ENCODE data around the gene SLIT3.

SLIT3 gene

GRCh38 chr5:169153405-169153804, 147.5 kb downstream of the SLIT3 start:
- TF ChIP-seq CTCF (IDR thresholded peaks at IDR 0.05; ENCODE audit: unreplicated experiment in 3 of 3) = no peak
- Mint-ChIP-seq H3K4me1 (peaks cover 35% of the 10 kb centered on the region), H3K4me3 (peak overlapping the region in 1 of 3 experiments; percentile 13), H3K9me3 (peaks cover 19% of the 10 kb centered on the region), H3K27me3 (ENCODE audit: low read depth) (peaks cover 4% of the 10 kb centered on the region), H3K36me3 (ENCODE audit: low read depth) (peaks cover 23% of the 10 kb centered on the region), H3K27ac (peak overlapping the region in 2 of 3 experiments; percentile 86 to 95)

- Mint-ChIP-seq H3K36me3 (ENCODE audit: low read depth) (peaks cover 18% of the 10 kb centered on the region), H3K4me1 (peaks cover 40% of the 10 kb centered on the region), H3K27me3 (ENCODE audit: low read depth) (peaks cover 4% of the 10 kb centered on the region), H3K4me3 (no peak overlapping the region), H3K9me3 (peaks cover 15% of the 10 kb centered on the region), H3K27ac (peak overlapping the region in 2 of 3 experiments; percentile 86 to 95)
- no peak for TF ChIP-seq CTCF (IDR thresholded peaks at IDR 0.05; ENCODE audit: unreplicated experiment in 3 of 3)
Measured at GRCh38 chr5:169152946-169153345, 148.0 kb downstream of the SLIT3 start.

GRCh38 chr5:169152453-169152852, 148.5 kb downstream of the SLIT3 start:
- Mint-ChIP-seq H3K36me3 (ENCODE audit: low read depth) (peaks cover 13% of the 10 kb centered on the region), H3K9me3 (peaks cover 10% of the 10 kb centered on the region), H3K4me3 (no peak overlapping the region), H3K27me3 (ENCODE audit: low read depth) (peaks cover 4% of the 10 kb centered on the region), H3K27ac (peak overlapping the region in 1 of 3 experiments; percentile 22), H3K4me1 (peaks cover 45% of the 10 kb centered on the region)
- no peak for TF ChIP-seq CTCF (IDR thresholded peaks at IDR 0.05; ENCODE audit: unreplicated experiment in 3 of 3)

- peaks cover 4% of the 10 kb centered on the region for H3K27me3 Mint-ChIP-seq (ENCODE audit: low read depth)
- peak overlapping the region; percentile 41 to 57 (median 43) for H3K27ac Mint-ChIP-seq
- H3K4me1 Mint-ChIP-seq = peaks cover 46% of the 10 kb centered on the region
- H3K36me3 Mint-ChIP-seq (ENCODE audit: low read depth) = peaks cover under 1% of the 10 kb centered on the region
- no peak for TF ChIP-seq CTCF (IDR thresholded peaks at IDR 0.05; ENCODE audit: unreplicated experiment in 3 of 3)
- no peaks in the 10 kb centered on the region for H3K9me3 Mint-ChIP-seq
- no peak overlapping the region for H3K4me3 Mint-ChIP-seq
Measured at GRCh38 chr5:169151051-169151805, 149.7 kb downstream of the SLIT3 start.

GRCh38 chr5:169150108-169150507, 150.8 kb downstream of the SLIT3 start:
- Mint-ChIP-seq H3K36me3 (ENCODE audit: low read depth) (no peaks in the 10 kb centered on the region), H3K27ac (peak overlapping the region in 1 of 3 experiments; percentile 14), H3K9me3 (no peaks in the 10 kb centered on the region), H3K4me3 (no peak overlapping the region), H3K27me3 (ENCODE audit: low read depth) (peaks cover 4% of the 10 kb centered on the region), H3K4me1 (peaks cover 46% of the 10 kb centered on the region)
- TF ChIP-seq CTCF (IDR thresholded peaks at IDR 0.05; ENCODE audit: unreplicated experiment in 3 of 3) = no peak

GRCh38 chr5:169149317-169149716, 151.6 kb downstream of the SLIT3 start:
- H3K4me3 Mint-ChIP-seq = no peak overlapping the region
- H3K36me3 Mint-ChIP-seq (ENCODE audit: low read depth) = no peaks in the 10 kb centered on the region
- peaks cover 47% of the 10 kb centered on the region for H3K4me1 Mint-ChIP-seq
- H3K27ac Mint-ChIP-seq = peak overlapping the region; percentile 27 to 29 (median 28)
- TF ChIP-seq CTCF (IDR thresholded peaks at IDR 0.05; ENCODE audit: unreplicated experiment in 3 of 3) = peak; percentile 37 to 47 (median 38)
- H3K27me3 Mint-ChIP-seq (ENCODE audit: low read depth) = peaks cover 7% of the 10 kb centered on the region
- no peaks in the 10 kb centered on the region for H3K9me3 Mint-ChIP-seq

All from nephron (organoid).